Gastroesophageal sphincter (tissue), 2 donors: ENCODE measurements around the gene LILRA5.

Source experiments
- POLR2A ChIP-seq, 2 donors: fragments of 450-650 bp; IDR thresholded peaks; one replicate each; pipeline ENCODE4 v1.6.1; 2017; ENCODE audit warnings: antibody characterized with exemption in 2 of 2, mild to moderate bottlenecking in 2 of 2, moderate library complexity in 1 of 2
- POLR2AphosphoS5 ChIP-seq: sonication (generic); formaldehyde crosslinking; IDR thresholded peaks from one replicate; pipeline ENCODE4 v1.6.1; 2017; ENCODE audit warnings: antibody characterized with exemption

DNA sequence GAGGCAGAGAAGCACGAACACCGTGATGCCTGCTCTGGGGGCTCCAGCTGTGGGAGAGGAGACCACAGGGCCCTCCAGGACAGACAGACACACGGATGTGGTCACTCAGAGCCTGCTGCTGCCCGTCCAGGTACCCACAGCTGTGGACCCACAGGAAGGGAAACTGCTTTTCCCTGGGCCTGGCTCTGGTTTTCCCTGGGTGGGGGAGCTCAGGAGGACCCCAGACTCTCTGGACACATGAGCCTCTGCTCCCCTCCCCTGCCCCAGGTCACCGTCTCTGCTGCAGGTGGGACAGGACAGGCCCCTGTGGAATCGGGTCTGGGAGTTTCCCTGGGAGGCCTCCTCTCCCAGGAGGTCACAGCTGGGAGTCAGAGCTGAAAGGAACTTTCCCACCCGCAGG is 18.7 kb upstream of the LILRA5 start:
- TF ChIP-seq POLR2AphosphoS5, result no peak
- no peak for TF ChIP-seq POLR2A (IDR thresholded peaks at IDR 0.05)
